Adrenal gland (tissue), 12 donors: ENCODE measurements around the gene METTL16. TPM values are rescaled to one million over a fixed set of nuclear protein-coding genes. Genes with fewer than 3 reads are reported as not detected.

Experiments
- DNase-seq, 7 donors: peaks; one replicate each; pipeline ENCODE4 v3.0.0-alpha.2; 2019 to 2020
- H3K27ac ChIP-seq, 5 donors: fragments of 200-600 bp; sonication (generic) in 4 of 5; 1 replicate in 3 of 5; 2 replicates in 2 of 5; pipeline versions ENCODE4 v1.5.1 to v1.8.0; 2016 to 2020; ENCODE audit warnings: mild to moderate bottlenecking in 1 of 5
- H3K27me3 ChIP-seq: fragments of 200-600 bp; 2 replicates; pipeline ENCODE4 v1.8.0; 2021
- H3K36me3 ChIP-seq, 2 donors: fragments of 200-600 bp; replicated peaks in 1 of 2; 1 replicate in 1 of 2; 2 replicates in 1 of 2; pipeline versions ENCODE4 v1.5.1 to v1.8.0; 2018 to 2022
- H3K4me1 ChIP-seq, 2 donors: fragments of 200-600 bp; replicated peaks in 1 of 2; 1 replicate in 1 of 2; 2 replicates in 1 of 2; pipeline versions ENCODE4 v1.5.1 to v1.8.0; 2018 to 2021
- H3K4me3 ChIP-seq, 4 donors: fragments of 200-600 bp; sonication (generic) in 3 of 4; one replicate each; pipeline ENCODE4 v1.5.1; 2016 to 2018
- H3K9me3 ChIP-seq, 3 donors: fragments of 200-600 bp; sonication (generic) in 1 of 3; replicated peaks in 1 of 3; 1 replicate in 2 of 3; 2 replicates in 1 of 3; pipeline versions ENCODE4 v1.5.1 to v1.8.0; 2016 to 2021
- POLR2A ChIP-seq, 2 donors: fragments of 450-650 bp; IDR thresholded peaks; one replicate each; pipeline ENCODE4 v1.6.1; 2017; ENCODE audit warnings: antibody characterized with exemption in 2 of 2, mild to moderate bottlenecking in 2 of 2, moderate library complexity in 1 of 2
- WGBS, 4 donors: extraction: QIAGEN DNeasy Blood & Tissue Kit in 2 of 4; methylation state at CpG; one replicate each; pipeline versions ENCODE4 v1.1.5 to v1.1.7; 2013 to 2017; 5-methylcytosine and 5-hydroxymethylcytosine counted together
- intact Hi-C, 2 donors: fragments of 100-400 bp; cut with DNase I; formaldehyde crosslinking; loops; one replicate each; pipeline versions ENCODE4 v1.14.1 to v1.15.0; 2022 to 2023
- polyA plus RNA-seq, 3 donors: library from polyadenylated mRNA; stranded (reverse); fragments of 200-250 nt in 2 of 3; fragments of 350-450 nt in 1 of 3; fragmentation: Illumina TruSeq in 1 of 3; extraction: RNeasy Lipid Tissue Mini Kit (QIAGEN cat#74804) in 1 of 3; gene quantifications; one replicate each; pipeline ENCODE4 v1.2.3, GENCODE V29; 2013 to 2014
- small RNA-seq, 2 donors: library from RNA; depleted of rRNA; stranded (forward); fragments of <200 nt; gene quantifications; one replicate each; pipeline ENCODE3, GENCODE V24; 2016
- total RNA-seq, 9 donors: library from RNA; depleted of rRNA in 4 of 9; stranded (reverse); fragments of >200 nt in 4 of 9; fragments of 120-200 nt in 1 of 9; fragmentation: NEBNext Ultra II Directional in 1 of 9; extraction: Animal tissue kit (Norgen Biotek cat#: 25700) in 1 of 9; gene quantifications; one replicate each; pipeline versions ENCODE4 v1.1.0 to v1.2.4, GENCODE V29; 2013 to 2023
- TF ChIP-seq, protein P1 (sequence below), 6 experiments: fragments of 450-650 bp in 4 of 6; fragments of 200-600 bp in 2 of 6; sonication (generic) in 1 of 6; IDR thresholded peaks; 1 replicate in 5 of 6; 2 replicates in 1 of 6; pipeline versions ENCODE4 v1.5.1 to v1.8.0; 2016 to 2021; ENCODE audit warnings: antibody characterized with exemption in 6 of 6, mild to moderate bottlenecking in 2 of 6, moderate library complexity in 1 of 6
- donor health status: healthy with polysubstance abuse.
- donor health status: Bipolar disorder and iron deficiency.
- donor health status: DM: yes; HTN: yes; CAD: no.
- donor health status: DM: no; HTN: no; CAD: no.
- donor health status: DM: no; HTN: no; CAD: no.
- donor health status: DM: yes; HTN: yes; CAD: no.

METTL16 gene
- total and polyA plus RNA-seq, 12 donors: 15.3 to 94.7 (median 33.2) TPM

DNA sequence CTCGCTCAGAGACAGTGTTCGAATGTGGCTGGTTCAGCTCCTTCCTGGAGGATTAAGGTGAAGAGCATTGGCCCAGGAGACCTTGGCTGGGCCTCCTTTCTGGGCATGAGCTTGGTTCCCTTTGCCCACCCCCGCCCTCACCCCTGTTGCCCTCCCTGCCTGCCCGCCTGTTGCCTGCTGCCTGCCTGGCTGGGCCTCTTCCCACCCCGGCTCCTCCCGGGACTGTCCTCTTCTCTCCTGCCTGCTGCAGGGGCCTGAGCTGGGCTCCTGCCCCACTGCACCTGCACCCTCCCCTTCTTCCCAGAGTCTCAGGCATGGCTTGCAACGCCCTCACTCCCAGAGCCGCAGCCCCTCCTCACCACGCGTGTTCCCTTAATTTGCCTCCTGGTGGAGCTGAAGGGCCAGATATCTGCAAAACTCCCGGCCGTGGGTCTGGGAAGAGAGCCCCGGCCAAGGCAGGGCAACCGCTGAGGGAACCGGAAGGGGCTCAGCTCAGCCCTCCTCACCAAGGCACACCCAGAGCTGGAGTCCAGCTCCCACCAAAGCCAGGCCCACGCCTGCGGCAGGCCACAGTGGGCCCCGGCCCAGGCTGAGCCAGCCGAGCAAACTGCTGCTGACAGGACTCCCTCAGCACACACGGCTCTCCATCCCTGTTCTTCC lies 142.0 kb downstream of the METTL16 start:
- peaks cover 0 to 24% of the 10 kb centered on the region in 2 donors for H3K36me3 ChIP-seq
- H3K4me3 ChIP-seq: no peak overlapping the region
- 78 to 90% (median 85%) methylated on average over 15 to 20 of the region's 20 CpGs for WGBS, 4 donors

DNA sequence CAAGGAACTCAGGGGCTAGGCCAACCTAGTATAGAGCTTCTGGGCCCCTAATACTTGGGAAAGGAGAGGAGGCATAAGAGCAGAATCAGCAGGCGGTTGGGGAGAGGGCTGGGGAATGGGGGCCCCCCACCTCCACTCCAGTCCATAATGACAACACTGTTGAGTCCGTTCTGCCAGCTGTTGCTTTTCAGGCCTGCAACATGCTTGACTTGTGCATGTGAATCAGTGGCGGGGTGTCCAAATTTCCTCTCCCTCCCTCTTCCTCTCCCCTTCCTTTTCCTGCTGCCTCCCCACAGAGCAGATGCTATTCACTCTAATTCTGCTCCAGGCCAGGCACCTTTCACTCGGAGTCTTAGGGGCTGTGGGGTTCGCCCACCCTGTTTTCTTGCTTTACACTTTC lies 142.6 kb downstream of the METTL16 start:
- Histone ChIP-seq H3K27ac (no peak overlapping the region), H3K27me3 (no peaks in the 10 kb centered on the region), H3K4me1 (no peaks in the 10 kb centered on the region), H3K36me3 (peaks cover 0 to 28% of the 10 kb centered on the region in 2 donors), H3K4me3 (no peak overlapping the region), H3K9me3 (no peaks in the 10 kb centered on the region)
- 77 to 88% (median 82%) methylated on average over 5 of the region's 5 CpGs for WGBS, 4 donors
- DNase-seq: no peak
- TF ChIP-seq, protein P1, sequence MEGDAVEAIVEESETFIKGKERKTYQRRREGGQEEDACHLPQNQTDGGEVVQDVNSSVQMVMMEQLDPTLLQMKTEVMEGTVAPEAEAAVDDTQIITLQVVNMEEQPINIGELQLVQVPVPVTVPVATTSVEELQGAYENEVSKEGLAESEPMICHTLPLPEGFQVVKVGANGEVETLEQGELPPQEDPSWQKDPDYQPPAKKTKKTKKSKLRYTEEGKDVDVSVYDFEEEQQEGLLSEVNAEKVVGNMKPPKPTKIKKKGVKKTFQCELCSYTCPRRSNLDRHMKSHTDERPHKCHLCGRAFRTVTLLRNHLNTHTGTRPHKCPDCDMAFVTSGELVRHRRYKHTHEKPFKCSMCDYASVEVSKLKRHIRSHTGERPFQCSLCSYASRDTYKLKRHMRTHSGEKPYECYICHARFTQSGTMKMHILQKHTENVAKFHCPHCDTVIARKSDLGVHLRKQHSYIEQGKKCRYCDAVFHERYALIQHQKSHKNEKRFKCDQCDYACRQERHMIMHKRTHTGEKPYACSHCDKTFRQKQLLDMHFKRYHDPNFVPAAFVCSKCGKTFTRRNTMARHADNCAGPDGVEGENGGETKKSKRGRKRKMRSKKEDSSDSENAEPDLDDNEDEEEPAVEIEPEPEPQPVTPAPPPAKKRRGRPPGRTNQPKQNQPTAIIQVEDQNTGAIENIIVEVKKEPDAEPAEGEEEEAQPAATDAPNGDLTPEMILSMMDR (IDR thresholded peaks at IDR 0.05): no peak
- no peak for TF ChIP-seq POLR2A (IDR thresholded peaks at IDR 0.05)
- intact Hi-C loops: no loop called here

More for the DNA sequence above, 142.0 kb downstream of the METTL16 start:
- Histone ChIP-seq H3K27ac (no peak overlapping the region), H3K27me3 (no peaks in the 10 kb centered on the region), H3K4me1 (no peaks in the 10 kb centered on the region), H3K9me3 (no peaks in the 10 kb centered on the region)
- DNase-seq: no peak
- no peak for TF ChIP-seq POLR2A (IDR thresholded peaks at IDR 0.05)
- TF ChIP-seq, protein P1 (IDR thresholded peaks at IDR 0.05): no peak
- intact Hi-C loops: no loop called here

DNA sequence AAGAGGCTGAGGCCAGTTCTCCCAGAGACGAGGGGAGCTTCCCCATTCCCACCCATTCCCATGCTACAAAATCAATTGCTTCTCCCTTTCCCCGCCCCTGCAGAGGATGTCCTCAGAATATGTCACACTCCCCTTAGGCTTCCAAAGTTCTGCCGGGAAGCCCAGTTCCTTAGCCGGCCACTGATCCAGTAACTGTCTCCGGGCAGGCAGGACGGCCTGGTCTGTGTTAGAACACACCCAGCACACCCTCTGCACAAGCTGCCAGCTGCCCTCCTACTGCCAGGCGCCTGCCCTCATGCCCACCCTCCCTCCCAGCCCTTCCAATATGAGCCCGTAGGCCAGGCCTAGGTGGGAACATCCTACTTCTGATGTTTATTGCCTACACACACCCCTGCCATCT lies 143.3 kb downstream of the METTL16 start:
- Histone ChIP-seq H3K4me1 (no peaks in the 10 kb centered on the region), H3K4me3 (no peak overlapping the region), H3K36me3 (peaks cover 0 to 30% of the 10 kb centered on the region in 2 donors), H3K27me3 (no peaks in the 10 kb centered on the region), H3K9me3 (no peaks in the 10 kb centered on the region), H3K27ac (no peak overlapping the region)
- no peak for DNase-seq
- intact Hi-C loops: no loop called here
- 86 to 98% (median 88%) methylated on average over 1 to 8 of the region's 8 CpGs for WGBS, 4 donors
- no peak for TF ChIP-seq POLR2A (IDR thresholded peaks at IDR 0.05)
- TF ChIP-seq, protein P1 (IDR thresholded peaks at IDR 0.05): no peak

DNA sequence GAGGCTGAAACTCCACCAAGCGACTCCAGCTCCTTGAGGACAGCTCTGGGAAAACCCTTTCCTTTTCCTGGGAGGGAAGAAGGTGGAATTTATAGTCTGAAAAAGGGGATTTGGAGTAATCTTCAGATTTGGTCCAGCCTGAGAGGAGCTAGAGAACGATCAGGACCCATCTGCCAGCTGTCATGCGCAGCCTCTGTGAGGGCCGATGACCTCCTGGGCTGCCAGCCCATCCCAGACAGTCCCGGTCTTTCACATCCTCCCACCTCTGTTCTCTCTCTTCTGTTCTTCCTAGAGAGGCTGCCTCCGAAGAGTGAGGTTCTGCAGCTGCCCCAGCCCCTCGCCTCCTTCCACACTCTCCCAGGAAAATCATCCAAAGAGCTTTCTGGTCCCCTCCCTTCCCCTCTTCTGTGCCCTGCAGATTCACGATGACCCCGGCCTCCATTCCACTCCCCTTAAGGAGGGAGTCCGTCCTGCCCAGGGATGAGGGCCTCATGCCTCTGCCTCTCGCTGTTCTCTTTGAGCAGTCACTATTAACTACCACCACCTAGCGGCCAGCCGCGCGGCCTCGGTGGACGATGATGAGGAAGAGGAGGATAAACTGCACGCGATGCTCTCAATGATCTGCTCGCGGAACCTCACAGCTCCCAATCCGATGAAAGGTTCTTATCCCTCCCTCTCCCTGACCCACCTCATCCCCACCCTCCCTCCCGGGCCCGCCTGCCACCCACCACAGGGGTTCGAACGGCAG lies 144.8 kb downstream of the METTL16 start:
- TF ChIP-seq, protein P1 (IDR thresholded peaks at IDR 0.05): peak in 1 of 6 experiments; percentile 3
- TF ChIP-seq POLR2A (IDR thresholded peaks at IDR 0.05): no peak
- WGBS, 4 donors: 85 to 91% (median 87%) methylated on average over 24 to 26 of the region's 26 CpGs
- peaks cover 0 to 37% of the 10 kb centered on the region in 2 donors for H3K36me3 ChIP-seq
- no peak overlapping the region for H3K4me3 ChIP-seq
- H3K27ac ChIP-seq: no peak overlapping the region
- no peak for DNase-seq
- intact Hi-C loops: no loop called here
- H3K27me3 ChIP-seq: no peaks in the 10 kb centered on the region
- no peaks in the 10 kb centered on the region for H3K9me3 ChIP-seq
- no peaks in the 10 kb centered on the region for H3K4me1 ChIP-seq

Small RNA genes lying within 50 kb of the gene (small RNA-seq; reads per million reads assigned to genes)
- 0 reads per million in 2 donors for gene AC006435.3
- gene AC006435.4: 0 reads per million in 2 donors
- gene AC006435.5: 0 reads per million in 2 donors

Other genes starting within 250 kb of the METTL16 start
- gene SMG6, start 208.1 kb downstream of the METTL16 start, total RNA-seq: 10 to 100 TPM; 15.9 to 85.1 (median 44.0) TPM
- 10 to 100 TPM; 37.6 to 46.3 (median 44.0) TPM for gene SMG6, start 208.1 kb downstream of the METTL16 start, polyA plus RNA-seq
- 10 to 100 TPM in 8 of 9 donors, 1 to 10 TPM in 1; 9.3 to 58.6 (median 18.2) TPM for gene SRR, start 207.9 kb downstream of the METTL16 start, total RNA-seq
- 10 to 100 TPM in 1 of 3 donors, 1 to 10 TPM in 2; 3.8 to 18.0 (median 4.3) TPM for gene SRR, start 207.9 kb downstream of the METTL16 start, polyA plus RNA-seq
- 10 to 100 TPM; 19.7 to 74.6 (median 26.5) TPM for gene TSR1, start 175.4 kb downstream of the METTL16 start, total RNA-seq
- gene TSR1, start 175.4 kb downstream of the METTL16 start, polyA plus RNA-seq: 10 to 100 TPM; 12.7 to 29.7 (median 13.6) TPM
- gene SGSM2, start 174.4 kb downstream of the METTL16 start, total RNA-seq: 10 to 100 TPM; 31.3 to 71.8 (median 47.6) TPM
- 100 to 1,000 TPM in 2 of 3 donors, 10 to 100 TPM in 1; 16.3 to 393 (median 175) TPM for gene SGSM2, start 174.4 kb downstream of the METTL16 start, polyA plus RNA-seq
- gene MNT, start 110.8 kb downstream of the METTL16 start, total RNA-seq: 10 to 100 TPM in 7 of 9 donors, 1 to 10 TPM in 2; 3.5 to 43.9 (median 20.5) TPM
- 10 to 100 TPM in 1 of 3 donors, 1 to 10 TPM in 2; 4.9 to 30.6 (median 7.7) TPM for gene MNT, start 110.8 kb downstream of the METTL16 start, polyA plus RNA-seq
- gene PAFAH1B1, start 81.8 kb upstream of the METTL16 start, total RNA-seq: 100 to 1,000 TPM in 4 of 9 donors, 10 to 100 TPM in 5; 61.7 to 166 (median 99.1) TPM
- 100 to 1,000 TPM in 1 of 3 donors, 10 to 100 TPM in 2; 42.4 to 135 (median 50.8) TPM for gene PAFAH1B1, start 81.8 kb upstream of the METTL16 start, polyA plus RNA-seq
- gene CLUH, start 199.9 kb upstream of the METTL16 start, total RNA-seq: 100 to 1,000 TPM in 8 of 9 donors, 10 to 100 TPM in 1; 28.0 to 191 (median 127) TPM
- gene CLUH, start 199.9 kb upstream of the METTL16 start, polyA plus RNA-seq: 100 to 1,000 TPM in 2 of 3 donors, 10 to 100 TPM in 1; 57.6 to 118 (median 109) TPM
- 1 to 10 TPM in 1 of 9 donors, under 1 TPM in 5, not detected in 3; 0.10 to 1.5 (median 0.14) TPM for gene CCDC92B, start 237.8 kb upstream of the METTL16 start, total RNA-seq
- gene CCDC92B, start 237.8 kb upstream of the METTL16 start, polyA plus RNA-seq: 1 to 10 TPM in 1 of 3 donors, under 1 TPM in 2; 0.59 to 4.7 (median 0.77) TPM